ENCODE data around the gene DIPK1B.

GRCh38 chr9:136722093-136722968, 10.0 kb downstream of the DIPK1B start:
- TF ChIP-seq ZNF274 (IDR thresholded peaks at IDR 0.05; ENCODE audit: low read depth, low read length) (no peak), YY1 (IDR thresholded peaks at IDR 0.05; ENCODE audit: insufficient read depth, insufficient read length) (no peak)
